GM18870 (cell line): Measurements from ENCODE around the gene ARID3A.

Experiments used
- ATAC-seq: cut with Tn5 transposase; IDR thresholded peaks from one replicate; pipeline ENCODE4 v1.9.1; 2021; ENCODE audit warnings: moderate library complexity; ENCODE audit not compliant: unreplicated experiment

The ARID3A gene

DNA sequence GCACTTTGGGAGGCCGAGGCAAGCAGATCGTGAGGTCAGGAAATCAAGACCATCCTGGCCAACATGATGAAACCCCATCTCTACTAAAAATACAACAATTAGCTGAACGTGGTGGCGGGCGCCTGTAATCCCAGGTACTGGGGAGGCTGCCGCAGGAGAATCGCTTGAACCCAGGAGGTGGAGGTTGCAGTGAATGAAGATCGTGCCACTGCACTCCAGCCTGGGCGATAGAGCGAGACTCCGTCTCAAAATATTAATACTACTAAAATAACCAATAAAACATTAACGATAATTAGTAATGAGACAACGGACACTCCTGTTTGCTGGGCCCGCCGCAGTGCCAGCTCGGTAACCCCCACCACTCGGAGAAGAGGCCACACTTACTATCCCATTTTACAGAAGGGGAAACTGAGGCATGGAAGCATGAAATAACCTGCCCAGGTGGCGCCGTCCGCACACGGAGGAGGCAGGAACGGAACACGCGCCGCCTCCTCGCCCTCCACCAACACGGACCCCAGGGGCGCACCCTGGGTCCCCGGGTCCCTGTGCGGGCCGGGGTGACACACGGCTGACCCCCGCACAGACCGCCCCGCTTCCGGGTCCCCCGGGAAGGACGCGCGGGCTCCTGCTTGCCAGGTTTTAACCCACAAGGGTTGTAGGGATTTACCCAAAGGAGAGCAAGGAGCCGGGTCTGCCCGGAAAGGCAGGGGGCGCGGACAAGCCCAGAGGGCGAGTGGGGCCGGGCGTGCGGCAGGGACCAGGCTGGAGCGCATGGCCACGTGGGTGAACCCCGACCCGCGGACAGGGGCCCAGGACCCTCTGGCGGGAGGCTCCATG is 14.4 kb upstream of the ARID3A start:
- no peak for ATAC-seq

DNA sequence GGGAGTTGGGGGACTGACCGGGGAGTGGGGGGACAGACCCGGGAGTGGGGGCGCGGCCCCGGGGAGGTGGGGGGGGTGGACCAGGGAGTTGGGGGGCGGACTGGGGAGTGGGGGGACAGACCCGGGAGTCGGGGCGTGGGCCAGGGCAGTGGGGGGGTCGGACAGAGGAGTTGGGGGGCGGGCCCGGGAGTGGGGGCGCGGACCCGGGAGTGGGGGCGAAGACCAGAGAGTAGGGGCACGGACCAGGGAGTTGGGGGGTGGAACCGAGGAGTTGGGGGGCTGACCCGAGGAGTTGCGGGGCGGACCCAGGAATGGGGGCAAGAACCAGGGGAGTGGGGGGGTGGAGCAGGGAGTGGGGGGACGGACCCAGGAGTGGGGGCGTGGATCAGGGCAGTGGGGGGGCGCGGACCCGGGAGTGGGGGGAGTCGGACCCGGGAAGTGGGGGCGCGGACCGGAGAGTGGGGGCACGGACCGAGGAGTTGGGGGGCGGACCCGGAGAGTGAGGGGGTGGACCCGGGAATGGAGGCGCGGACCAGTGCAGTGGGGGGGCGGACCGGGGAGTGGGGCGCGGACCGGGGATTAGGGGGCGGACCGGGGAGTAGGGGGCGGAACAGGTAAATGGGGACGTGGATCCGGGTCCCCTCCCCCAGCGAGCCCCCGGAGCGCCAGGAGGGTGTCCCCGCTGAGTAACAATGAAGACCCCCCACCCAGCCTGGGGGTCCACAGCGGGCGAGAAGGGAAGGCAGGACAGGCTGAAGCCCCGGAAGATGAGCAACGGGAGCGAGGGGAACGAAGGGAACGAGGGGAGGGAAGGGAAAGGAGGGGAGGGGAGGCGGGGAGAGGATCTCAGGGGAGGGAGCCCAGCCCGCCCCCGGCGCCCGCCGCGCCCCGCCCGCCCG is 13.4 kb upstream of the ARID3A start:
- ATAC-seq = no peak

DNA sequence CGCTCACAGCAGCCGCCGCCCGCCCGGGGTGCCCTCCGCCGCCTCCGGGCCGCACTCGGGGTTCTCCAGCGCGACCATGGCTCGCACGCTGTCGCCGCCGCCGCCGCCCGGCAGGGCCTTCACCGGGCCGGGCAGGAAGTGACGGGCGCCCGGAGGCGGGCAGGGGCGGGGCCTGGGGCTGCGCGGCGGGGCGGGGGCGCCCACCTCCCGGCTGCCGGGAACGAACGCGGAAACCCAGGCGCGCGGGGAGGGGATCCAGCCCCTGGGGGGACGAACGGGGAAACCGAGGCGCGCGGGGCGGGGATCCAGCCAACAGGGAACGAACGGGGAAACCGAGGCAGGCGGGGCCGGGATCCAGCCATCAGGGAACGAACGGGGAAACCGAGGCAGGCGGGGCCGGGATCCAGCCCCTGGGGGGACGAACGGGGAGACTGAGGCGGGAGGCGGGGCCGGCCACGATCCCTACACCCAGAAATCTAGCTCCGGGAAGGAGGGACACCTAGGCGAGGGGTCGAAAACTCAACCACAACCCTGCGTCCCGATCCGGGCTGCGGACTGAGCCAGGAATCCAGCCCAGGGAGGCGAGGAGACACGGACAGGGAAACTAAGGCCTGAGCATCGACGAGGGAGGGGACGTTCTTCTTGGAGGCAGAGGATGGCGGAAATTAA is 12.6 kb upstream of the ARID3A start, which contains the start of gene R3HDM4:
TSS of gene R3HDM4 (minus strand) at position 140 of the 669 bp plus-strand sequence. CDS start at position 78, 62 bp downstream.
- ATAC-seq = no peak

DNA sequence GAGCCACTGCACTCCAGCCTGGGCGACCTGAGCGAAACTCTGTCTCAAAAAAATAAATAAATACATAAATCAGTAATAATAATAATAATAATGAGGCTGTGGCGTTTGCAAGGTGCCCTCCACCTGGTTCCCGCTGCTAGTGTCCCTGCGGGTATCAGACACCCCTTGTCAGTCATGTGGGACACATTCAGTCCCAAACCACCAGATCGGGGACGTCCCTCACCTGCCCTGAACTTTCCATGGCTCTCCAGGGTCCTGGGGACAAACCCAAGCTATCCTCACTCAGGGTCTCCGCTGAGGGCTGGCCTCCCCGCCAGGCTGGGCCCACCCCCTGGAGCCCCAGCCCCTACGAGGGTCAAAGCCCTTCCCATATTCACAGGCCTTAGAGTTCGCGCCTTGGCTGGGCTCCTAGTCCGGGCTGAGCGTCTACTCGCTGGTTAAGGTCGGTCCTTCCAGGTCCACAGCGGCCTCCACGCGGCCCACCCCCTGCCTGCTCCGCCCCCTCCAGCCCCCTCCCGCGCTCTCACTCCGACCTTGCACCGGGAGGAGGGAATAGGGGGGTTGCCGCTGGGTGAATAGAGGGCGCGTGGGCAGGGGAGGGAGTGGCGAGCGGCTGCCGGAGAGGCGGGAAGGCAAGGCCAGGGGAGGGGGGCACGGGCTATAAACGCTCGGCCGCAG is 9.1 kb upstream of the ARID3A start:
- no peak for ATAC-seq

DNA sequence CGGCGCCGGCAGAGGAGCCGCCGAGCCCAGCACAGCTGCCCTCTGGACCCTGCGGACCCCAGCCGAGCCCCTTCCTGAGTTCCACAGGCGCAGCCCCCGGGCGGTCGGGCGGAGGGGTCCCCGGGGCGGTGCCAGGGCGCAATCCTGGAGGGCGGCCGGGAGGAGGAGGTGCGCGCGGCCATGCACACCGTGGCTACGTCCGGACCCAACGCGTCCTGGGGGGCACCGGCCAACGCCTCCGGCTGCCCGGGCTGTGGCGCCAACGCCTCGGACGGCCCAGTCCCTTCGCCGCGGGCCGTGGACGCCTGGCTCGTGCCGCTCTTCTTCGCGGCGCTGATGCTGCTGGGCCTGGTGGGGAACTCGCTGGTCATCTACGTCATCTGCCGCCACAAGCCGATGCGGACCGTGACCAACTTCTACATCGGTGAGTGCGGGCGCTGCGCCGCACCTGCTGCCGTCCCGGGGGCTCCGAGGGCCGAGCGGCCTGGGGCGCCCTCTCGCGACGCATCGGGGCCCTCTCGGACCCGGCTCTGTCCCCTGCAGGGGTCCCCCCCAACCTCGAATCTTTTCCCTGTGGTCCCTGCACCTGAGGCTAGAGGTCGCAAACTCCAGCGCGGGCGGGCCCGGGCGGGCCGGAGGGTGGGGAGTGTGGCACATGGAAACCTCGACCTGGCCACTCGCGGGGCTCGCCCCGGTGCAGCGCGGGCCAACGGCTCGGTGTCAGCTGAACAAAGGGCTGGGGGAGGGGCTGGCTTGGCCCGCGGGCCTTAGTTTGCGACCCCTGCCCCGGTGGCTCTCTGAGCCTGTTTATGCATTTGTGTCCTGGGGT is 8.3 kb upstream of the ARID3A start, which contains the start of gene KISS1R:
TSS of gene KISS1R (plus strand) at position 11 of the 829 bp plus-strand sequence. CDS start at position 181, 170 bp downstream.
- no peak for ATAC-seq

DNA sequence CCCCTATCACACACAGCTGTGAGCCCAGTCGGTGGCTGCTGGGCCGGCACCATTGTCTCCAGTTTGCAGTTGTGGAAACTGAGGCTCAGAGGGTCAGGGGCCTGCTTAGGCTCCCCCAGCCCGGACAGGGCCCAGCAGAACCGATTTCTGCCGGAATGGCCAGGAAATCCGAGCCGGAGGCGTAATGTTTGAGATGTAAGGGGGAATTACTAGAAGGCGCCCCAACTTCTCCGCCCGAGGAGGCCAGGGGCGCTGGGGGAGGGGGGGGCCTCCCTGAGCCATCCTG is 7.7 kb upstream of the ARID3A start:
- ATAC-seq = no peak

DNA sequence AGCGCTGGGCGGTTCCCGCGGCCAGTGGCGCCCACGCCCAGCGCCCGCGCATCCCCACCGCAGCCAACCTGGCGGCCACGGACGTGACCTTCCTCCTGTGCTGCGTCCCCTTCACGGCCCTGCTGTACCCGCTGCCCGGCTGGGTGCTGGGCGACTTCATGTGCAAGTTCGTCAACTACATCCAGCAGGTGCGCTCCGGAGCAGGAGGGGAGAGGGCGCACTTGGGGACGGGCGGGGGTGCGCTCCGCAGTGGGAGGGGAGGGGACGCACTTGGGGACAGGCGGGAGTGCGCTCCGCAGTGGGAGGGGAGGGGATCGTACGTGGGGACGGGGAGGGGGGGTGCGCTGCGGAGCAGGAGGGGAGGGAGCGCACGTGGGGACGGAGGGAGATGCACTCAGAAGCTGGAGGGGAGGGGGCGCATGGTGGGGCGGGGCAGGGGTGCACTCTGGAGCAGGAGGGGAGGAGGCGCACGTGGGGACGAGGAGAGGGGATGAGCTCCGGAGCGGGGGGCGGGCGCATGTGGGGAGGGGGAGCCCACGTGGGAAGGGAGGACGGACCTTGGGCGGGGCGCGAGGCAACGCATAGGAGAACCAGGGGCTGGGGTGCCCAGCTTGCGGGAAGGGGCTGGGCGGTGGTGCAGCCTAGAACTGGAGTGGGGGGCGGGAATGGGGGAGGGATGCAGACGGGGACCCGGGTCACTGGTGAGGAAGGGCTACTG is 7.2 kb upstream of the ARID3A start:
- ATAC-seq = no peak

DNA sequence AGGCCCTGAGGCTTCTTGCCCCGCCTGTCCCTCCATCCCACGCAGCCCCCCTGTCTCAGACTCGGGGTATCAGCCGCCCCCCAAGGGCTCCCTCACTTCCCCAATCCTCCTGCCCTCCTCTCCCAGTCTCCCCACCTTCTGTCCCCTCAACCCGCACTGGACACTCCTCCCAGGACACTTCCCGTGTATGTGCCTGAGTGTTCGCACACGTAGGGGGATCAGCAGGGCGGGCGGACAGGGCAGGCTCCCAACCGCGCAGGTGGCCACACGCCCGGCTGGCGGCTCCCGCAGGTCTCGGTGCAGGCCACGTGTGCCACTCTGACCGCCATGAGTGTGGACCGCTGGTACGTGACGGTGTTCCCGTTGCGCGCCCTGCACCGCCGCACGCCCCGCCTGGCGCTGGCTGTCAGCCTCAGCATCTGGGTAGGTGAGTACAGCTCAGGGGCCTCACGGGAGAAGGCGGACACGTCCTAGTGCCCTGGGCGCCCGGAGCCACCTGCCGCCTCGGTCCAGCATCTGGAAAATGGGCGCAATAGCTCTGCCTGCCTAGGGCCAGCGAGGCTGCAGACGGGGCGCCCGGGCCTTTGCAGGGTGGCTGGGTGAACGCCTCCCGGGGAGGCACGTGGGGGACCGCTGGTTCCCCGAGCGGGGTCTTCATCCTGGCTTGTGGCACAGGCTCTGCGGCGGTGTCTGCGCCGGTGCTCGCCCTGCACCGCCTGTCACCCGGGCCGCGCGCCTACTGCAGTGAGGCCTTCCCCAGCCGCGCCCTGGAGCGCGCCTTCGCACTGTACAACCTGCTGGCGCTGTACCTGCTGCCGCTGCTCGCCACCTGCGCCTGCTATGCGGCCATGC is 6.4 kb upstream of the ARID3A start:
- no peak for ATAC-seq

DNA sequence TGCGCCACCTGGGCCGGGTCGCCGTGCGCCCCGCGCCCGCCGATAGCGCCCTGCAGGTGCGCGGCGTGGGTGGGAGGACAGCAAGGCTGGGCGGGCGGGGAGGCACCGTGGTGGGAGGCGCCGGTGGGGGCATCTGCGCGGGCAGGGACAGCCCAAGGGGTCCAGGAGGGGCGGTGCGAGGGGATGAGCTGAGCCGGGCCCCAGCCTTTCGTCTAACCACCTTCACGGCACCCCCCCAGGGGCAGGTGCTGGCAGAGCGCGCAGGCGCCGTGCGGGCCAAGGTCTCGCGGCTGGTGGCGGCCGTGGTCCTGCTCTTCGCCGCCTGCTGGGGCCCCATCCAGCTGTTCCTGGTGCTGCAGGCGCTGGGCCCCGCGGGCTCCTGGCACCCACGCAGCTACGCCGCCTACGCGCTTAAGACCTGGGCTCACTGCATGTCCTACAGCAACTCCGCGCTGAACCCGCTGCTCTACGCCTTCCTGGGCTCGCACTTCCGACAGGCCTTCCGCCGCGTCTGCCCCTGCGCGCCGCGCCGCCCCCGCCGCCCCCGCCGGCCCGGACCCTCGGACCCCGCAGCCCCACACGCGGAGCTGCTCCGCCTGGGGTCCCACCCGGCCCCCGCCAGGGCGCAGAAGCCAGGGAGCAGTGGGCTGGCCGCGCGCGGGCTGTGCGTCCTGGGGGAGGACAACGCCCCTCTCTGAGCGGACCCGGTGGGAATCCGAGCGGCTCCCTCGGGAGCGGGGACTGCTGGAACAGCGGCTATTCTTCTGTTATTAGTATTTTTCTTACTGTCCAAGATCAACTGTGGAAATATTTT is 5.6 kb upstream of the ARID3A start:
- no peak for ATAC-seq

DNA sequence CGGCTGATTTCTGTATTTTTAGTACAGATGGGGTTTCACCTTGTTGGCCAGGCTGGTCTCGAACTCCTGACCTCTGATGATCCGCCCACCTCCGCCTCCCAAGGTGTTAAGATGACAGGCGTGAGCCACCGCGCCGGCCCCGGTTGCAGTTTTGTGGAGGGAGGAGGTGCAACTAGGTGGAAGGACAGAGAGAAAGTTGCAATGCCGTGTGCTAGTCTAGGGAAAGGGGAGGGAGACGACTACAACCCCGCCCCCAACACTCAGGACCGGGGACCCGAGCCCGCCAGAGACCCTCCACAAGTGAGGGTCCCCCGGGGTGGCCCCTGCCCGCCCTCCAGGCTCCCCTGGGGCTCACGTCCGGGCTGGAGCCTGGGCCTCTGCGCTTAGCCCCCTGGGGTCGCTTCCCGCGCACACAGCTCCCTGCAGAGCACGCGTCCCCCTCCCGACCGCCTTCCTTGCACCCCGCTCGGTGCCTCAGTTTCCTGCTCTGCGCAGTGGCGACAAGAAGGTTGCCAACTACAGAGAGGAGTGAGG is 1.2 kb upstream of the ARID3A start:
- ATAC-seq = no peak

DNA sequence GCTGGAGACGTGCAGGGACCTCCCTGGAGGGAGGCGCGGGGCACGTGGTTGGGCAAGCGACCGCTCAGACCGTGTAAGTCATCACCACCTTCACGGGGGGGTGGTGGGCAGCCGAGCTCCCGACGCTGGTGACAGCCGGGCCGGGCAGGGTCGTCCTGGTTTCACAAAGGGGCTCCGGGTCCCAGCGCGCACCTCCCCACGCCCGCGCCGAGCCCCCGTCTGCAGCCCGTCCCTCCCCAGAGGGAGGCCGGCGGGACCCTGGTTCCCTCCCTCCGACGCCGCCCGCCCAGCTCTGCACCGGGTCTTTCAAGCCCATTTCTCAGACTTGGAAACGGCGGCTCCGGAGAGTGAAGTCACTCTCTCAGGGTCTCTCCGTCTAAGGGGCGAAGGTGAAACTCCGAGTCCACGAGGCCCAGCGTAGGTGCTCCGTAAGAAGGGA is 729 bp upstream of the ARID3A start:
- ATAC-seq = peak; percentile 46

DNA sequence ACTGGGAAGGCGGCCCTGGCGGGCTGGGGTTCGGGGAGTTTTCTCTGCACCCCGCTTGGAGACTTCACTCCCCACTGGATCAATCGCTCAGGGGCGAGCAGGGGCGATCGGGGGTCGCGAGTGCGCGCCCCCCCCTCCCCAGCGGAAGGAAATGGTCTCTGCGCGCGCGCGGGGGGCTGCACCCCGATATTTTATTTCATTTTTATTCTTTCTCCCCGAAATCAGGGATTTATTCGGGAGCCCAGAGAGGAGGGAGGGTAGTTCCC is 421 bp downstream of the ARID3A start:
- ATAC-seq = no peak

DNA sequence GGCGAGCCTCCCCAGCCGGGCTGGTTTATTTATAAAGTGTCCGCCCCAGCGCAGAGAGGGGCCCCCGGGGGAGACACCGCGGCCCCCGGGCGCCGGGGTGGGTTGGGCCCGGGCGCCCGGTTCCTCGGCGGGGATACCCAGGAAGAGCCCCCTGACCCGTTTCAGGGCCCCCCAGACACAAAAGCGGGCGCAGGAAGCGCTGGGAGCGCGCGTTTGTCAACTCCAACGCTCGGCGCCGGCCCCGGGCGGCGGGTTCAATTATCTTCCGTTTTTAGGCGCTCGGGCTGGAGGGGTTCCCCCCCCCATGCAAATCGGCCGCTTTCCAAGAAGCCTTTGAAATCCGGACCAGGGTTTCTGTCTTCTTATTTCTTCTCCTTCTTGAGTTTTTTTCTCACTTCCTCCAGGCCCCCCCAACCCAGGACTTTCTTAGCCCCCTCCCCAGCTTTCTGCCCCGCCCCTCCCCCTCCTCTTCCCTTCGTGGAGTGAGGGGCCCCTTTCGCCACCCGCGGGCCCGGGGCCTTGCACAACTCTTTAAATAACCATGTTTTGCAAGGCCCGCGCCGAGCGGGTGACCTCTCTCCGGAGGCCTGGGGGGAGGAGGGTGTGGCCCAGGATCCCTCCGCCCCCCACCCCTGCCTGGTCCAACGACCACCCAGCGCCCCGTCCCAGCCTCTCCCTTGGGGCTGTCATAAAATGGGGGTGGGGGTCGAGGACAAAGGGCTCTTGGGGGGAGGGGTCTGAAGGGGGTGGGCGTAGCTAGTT is 935 bp downstream of the ARID3A start:
- ATAC-seq = no peak

DNA sequence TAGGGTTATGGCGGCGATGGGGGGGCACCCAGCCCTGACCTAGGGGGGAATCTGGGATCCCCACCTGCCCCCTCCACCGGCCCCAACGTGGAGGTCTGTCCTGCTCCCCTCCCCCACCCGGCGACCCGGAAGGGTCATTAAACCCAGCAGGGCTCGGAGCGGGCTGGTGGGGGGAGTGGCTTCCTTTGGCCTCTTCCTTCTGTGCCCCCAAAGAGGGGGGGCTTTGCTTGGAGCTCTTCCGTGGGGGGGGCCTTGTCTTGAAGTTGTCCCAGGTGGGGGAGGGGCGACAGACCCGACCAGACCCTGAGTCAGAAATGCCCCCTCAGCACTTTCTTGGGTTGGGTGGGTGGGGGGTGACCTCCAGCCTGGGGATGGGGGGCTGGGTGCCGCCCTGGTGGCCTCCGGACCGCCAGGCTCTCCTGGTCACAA is 1.5 kb downstream of the ARID3A start:
- no peak for ATAC-seq

DNA sequence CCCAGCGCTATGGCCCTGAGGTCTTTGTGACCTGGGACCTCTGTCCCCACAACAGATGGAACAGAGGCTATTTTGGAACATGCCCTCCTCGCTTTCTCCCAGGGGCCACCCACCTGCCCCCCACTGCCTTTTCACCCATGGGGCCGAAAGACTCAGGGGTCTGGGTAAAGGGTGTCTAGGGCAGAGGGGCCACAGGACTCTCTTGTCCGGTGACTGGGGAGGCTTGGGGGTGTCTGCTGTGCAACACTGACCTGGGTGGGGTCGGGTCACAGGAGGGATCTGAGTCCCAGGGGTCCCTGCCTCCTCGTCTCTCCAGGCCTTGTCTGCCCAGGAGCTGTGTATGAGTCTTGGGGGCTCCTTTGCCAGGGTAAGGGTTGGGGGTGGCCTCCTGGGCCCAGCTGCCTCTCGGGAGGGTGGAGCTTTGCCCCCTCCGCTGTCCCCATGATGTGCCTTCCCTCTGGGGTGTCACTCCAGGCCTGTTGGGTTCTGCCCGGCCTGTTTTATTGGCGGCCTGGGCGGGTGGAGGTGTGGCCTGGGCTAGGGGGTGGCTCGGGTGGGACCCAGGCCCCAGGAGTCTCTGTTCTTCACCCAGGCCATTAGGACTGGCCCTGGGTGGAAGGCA is 2.1 kb downstream of the ARID3A start:
- no peak for ATAC-seq

DNA sequence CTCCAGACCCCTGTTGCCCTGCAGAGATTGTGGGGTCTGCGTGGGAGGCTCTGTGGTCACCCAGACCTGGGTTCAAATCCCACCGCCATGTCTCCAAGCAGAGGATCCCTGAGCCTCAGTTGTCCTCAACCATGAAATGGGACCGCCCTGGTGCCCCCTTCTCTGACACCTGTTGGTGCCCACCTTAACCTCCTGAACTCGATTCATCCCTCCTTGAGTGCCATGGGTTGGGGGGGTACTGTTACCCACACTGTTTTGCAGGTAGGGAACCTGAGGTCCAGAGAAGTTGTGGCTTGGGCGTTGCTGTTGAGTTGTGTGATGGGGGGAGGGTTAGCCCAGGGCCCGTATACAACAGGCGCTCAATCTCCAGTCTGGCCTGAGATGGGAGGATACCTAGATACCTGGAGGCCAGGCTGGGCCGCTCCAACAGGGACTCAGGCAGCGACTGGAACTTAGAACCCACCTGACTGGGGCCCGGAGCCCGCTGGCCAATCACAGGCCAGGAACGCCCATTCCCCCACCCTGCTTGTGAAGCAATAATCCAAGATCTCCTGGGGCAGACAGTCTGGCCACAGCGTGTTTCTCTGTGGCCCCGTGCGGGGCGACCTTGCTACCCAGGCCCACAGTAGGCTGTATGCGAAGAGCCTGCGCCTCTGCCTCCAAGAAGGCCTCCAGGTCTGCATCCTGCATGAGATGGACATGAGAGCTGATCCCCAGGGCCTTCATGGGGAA is 2.8 kb downstream of the ARID3A start:
- ATAC-seq = no peak
